Neural crest cell (in vitro differentiated cells): ENCODE results near the gene DAND5. TPM values are rescaled to one million over a fixed set of nuclear protein-coding genes. Genes with fewer than 3 reads are reported as not detected.

Source experiments
- DNase-seq: peaks from one replicate; pipeline ENCODE4 v3.0.0; 2021; ENCODE audit warnings: low read depth, mixed read lengths, low spot score
- H3K27ac Mint-ChIP-seq: one replicate; pipeline ENCODE4 v1.8.0; 2021; ENCODE audit warnings: mild to moderate bottlenecking, mixed read lengths; ENCODE audit not compliant: unreplicated experiment
- H3K27me3 Mint-ChIP-seq: 2 replicates; pipeline ENCODE4 v1.8.0; 2021; ENCODE audit warnings: low read depth, mild to moderate bottlenecking, mixed read lengths
- H3K36me3 Mint-ChIP-seq: 2 replicates; pipeline ENCODE4 v1.8.0; 2021; ENCODE audit warnings: low read depth, mild to moderate bottlenecking, mixed read lengths
- H3K4me1 Mint-ChIP-seq: 2 replicates; pipeline ENCODE4 v1.8.0; 2021; ENCODE audit warnings: mixed read lengths
- H3K4me3 Mint-ChIP-seq: one replicate; pipeline ENCODE4 v1.8.0; 2021; ENCODE audit warnings: mild to moderate bottlenecking, mixed read lengths
- H3K9me3 Mint-ChIP-seq: 2 replicates; pipeline ENCODE4 v1.8.0; 2021; ENCODE audit warnings: mixed read lengths
- total RNA-seq: library from RNA; stranded (reverse); gene quantifications from 2 replicates; pipeline ENCODE4 v1.2.1, GENCODE V29; 2021
- TF ChIP-seq, protein P1 (sequence below): fragments of 200-600 bp; sonication (generic); conservative IDR thresholded peaks from 2 replicates; pipeline ENCODE4 v1.5.0; 2021; ENCODE audit warnings: antibody characterized with exemption, mild to moderate bottlenecking

DAND5 gene
- total RNA-seq, 1 donor from 2014 or later, result not detected

DNA sequence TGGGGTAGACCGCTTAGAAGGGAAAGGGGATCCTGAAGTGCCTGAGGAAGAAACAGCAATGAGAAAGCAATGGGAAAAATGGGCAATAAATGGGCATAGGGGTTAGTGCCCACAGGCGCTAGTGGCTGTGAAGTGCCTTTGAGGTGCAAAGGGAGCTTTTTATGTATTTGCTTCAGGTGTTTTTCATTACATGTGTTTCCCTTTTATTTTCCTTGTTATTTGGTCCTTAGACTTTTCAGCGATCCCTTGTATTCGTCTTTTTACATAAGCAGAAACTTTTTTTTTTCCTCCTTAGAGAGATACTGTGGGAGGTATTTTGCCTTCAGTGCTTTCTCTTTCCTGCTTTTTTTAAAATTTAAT lies 45.5 kb downstream of the DAND5 start:
- Mint-ChIP-seq H3K9me3 (no peaks in the 10 kb centered on the region), H3K4me1 (peaks cover 16% of the 10 kb centered on the region), H3K36me3 (no peaks in the 10 kb centered on the region), H3K4me3 (no peak overlapping the region), H3K27me3 (peaks cover 99% of the 10 kb centered on the region), H3K27ac (no peak overlapping the region)
- TF ChIP-seq, protein P1, sequence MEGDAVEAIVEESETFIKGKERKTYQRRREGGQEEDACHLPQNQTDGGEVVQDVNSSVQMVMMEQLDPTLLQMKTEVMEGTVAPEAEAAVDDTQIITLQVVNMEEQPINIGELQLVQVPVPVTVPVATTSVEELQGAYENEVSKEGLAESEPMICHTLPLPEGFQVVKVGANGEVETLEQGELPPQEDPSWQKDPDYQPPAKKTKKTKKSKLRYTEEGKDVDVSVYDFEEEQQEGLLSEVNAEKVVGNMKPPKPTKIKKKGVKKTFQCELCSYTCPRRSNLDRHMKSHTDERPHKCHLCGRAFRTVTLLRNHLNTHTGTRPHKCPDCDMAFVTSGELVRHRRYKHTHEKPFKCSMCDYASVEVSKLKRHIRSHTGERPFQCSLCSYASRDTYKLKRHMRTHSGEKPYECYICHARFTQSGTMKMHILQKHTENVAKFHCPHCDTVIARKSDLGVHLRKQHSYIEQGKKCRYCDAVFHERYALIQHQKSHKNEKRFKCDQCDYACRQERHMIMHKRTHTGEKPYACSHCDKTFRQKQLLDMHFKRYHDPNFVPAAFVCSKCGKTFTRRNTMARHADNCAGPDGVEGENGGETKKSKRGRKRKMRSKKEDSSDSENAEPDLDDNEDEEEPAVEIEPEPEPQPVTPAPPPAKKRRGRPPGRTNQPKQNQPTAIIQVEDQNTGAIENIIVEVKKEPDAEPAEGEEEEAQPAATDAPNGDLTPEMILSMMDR, result no peak
- DNase-seq, result no peak

DNA sequence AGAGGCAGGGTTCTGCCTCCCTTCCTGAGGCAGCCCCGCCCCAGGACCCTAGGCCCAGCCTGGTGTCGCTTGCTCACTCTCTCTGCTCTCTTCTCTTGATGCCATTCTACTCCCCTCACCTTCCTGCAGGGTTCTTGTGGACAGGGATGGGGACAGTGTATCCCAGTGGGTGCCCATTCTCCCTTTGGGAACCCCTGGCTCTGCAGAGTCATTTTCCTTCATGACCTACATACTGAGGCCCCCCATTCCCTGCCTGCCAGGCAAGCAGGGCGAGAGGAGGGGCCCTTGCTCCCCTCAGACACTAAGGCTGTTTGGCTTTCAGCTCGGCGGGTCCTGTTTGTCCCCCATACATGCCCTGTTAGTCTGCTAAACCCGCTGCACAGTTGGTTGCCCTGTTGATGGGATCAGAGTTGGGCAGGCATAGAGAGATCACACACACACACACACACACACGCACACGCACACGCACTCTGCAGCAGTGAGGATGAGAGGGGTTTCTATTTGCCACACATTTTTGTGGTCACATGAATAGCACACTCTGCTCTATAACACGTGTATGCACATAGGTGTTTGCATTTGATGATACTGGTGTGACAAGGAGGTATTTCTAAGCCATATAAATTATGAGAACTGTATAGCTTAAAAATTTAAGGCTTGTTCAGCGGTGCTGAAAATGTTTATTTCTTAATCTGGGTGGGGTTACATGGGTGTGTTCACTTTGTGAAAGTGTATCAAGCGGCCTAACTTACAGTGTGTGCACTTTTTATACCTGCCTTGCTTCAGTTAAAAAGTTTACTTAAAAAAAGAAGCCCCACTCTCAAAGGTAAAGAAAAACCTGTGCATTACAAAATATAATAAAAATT lies 46.2 kb downstream of the DAND5 start:
- Mint-ChIP-seq H3K36me3 (no peaks in the 10 kb centered on the region), H3K4me3 (no peak overlapping the region), H3K9me3 (no peaks in the 10 kb centered on the region), H3K27me3 (peaks cover 99% of the 10 kb centered on the region), H3K4me1 (peaks cover 16% of the 10 kb centered on the region), H3K27ac (no peak overlapping the region)
- no peak for DNase-seq
- TF ChIP-seq, protein P1, result no peak

DNA sequence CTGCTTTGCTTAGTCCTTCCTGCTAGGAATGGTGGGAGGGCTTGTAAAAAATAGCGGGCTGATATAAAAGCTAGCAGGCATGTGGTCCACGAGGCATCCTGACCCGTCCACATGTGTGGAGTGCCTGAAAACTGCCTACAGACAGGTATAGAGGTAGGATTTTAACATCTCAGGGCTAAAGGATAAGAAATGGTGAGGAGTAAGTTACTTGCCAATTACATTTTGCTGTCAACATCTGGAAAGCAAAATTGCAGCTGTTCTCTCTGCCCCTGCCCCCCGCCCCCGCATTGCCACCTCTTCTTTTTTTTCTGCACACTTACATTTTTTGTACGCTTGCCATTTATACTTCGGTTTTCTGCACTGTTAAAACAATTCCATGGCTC lies 46.9 kb downstream of the DAND5 start:
- TF ChIP-seq, protein P1, result no peak
- Mint-ChIP-seq H3K36me3 (no peaks in the 10 kb centered on the region), H3K27ac (no peak overlapping the region), H3K27me3 (peaks cover 99% of the 10 kb centered on the region), H3K4me3 (no peak overlapping the region), H3K4me1 (peaks cover 16% of the 10 kb centered on the region), H3K9me3 (no peaks in the 10 kb centered on the region)
- no peak for DNase-seq

DNA sequence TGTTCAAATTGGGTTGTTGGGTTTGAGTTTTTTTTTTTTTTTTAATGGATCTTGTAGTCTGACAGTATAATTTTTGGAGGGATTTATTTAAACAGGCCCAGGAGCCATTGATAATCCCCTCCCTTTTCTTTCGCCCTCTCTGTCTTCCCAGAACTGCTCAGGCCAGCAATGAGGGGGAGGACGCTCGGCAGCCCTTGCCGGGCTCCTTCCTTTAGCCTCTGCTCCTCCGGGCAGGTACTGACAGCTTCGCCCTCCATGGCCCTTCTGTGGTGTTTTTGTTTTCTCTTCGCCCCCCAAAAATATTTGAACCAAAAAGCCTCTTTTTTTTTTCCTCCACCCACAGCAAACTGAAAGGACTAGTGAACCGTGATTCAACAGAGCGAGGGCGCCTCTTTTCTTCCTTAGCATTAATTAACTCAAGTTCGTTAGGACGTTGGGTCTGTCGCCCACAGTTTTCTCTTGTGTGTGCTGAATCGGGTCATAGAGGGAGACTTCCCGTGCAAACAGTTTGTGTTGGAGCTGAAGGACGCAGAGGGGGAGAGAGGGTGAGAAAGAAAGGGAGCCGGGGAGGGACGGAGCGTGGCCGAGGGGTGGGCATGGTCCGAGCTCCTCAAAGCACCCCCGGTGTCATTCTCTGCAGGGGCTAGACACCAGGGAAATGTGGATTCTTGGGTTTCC lies 47.4 kb downstream of the DAND5 start:
- Mint-ChIP-seq H3K4me1 (peaks cover 16% of the 10 kb centered on the region), H3K4me3 (no peak overlapping the region), H3K9me3 (no peaks in the 10 kb centered on the region), H3K27me3 (peaks cover 99% of the 10 kb centered on the region), H3K27ac (no peak overlapping the region), H3K36me3 (no peaks in the 10 kb centered on the region)
- no peak for DNase-seq
- TF ChIP-seq, protein P1, result no peak

DNA sequence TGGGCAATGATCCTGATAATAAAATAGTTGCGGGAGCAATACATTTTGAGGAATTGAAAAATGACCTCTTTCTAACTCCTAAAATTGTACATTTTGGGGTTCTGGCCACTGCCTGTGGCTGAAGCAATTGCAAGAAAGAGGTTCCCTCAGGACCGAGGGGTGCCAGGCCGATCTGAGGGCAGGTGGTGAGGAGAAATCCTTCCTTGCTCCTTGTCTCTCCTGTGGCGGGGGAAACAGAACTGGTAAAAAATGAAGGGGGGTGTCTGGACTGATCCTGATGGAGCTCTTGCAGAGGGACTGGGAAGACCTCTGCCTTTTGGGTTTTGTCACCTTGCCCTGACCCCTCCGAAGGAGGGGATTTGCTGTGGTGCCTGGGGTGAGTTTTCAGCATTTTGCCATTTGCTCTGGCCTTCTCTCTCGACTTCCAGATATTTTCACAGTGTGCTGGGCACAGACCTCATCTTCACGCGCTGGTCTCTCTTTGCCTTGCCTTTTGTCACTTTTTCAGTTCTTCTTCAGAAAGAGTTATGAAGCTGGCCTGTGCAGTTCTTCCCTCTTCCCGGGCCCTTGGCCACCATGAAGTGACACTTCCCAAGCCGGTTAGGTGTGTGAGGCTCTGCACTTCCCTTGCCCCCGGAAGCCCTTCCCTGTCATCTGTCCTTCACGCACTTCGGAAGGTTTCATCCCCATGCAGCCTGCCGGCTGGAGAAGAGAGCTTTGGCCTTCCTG lies 48.1 kb downstream of the DAND5 start:
- no peaks in the 10 kb centered on the region for H3K9me3 Mint-ChIP-seq
- peaks cover 100% of the 10 kb centered on the region for H3K27me3 Mint-ChIP-seq
- H3K4me3 Mint-ChIP-seq, result no peak overlapping the region
- peaks cover 16% of the 10 kb centered on the region for H3K4me1 Mint-ChIP-seq
- H3K36me3 Mint-ChIP-seq, result no peaks in the 10 kb centered on the region
- TF ChIP-seq, protein P1, result no peak
- no peak for DNase-seq
- H3K27ac Mint-ChIP-seq, result no peak overlapping the region
